Endothelial cell of umbilical vein (primary cell): Measurements from ENCODE around the gene CNNM2.

Experiments used
- CTCF ChIP-seq, 2 donors: IDR thresholded peaks; 1 replicate in 1 of 2; 2 replicates in 1 of 2; pipeline ENCODE4 v1.5.1; 2011; ENCODE audit warnings: low read length in 2 of 2, mild to moderate bottlenecking in 2 of 2, moderate library complexity in 2 of 2, control low read depth in 1 of 2, inconsistent platforms in 1 of 2, low read depth in 1 of 2; ENCODE audit not compliant: insufficient read depth in 1 of 2; ENCODE audit errors: extremely low read depth in 1 of 2
- EZH2 ChIP-seq: IDR thresholded peaks from 2 replicates; pipeline ENCODE4 v1.6.1; 2012; ENCODE audit warnings: borderline replicate concordance, low read depth, mild to moderate bottlenecking, moderate library complexity, low read length, inconsistent platforms; ENCODE audit not compliant: severe bottlenecking
- JUN ChIP-seq: IDR thresholded peaks from 2 replicates; pipeline ENCODE4 v1.6.1; 2011; ENCODE audit warnings: borderline replicate concordance, low read depth; ENCODE audit not compliant: insufficient read length, insufficient read depth
- POLR2A ChIP-seq: IDR thresholded peaks from 2 replicates; pipeline ENCODE4 v1.6.1; 2012; ENCODE audit warnings: low read depth, mild to moderate bottlenecking, control low read depth, low read length
- POLR2AphosphoS5 ChIP-seq: IDR thresholded peaks from 2 replicates; pipeline ENCODE4 v1.6.1; 2012; ENCODE audit warnings: low read depth, mild to moderate bottlenecking, control low read depth, low read length, moderate library complexity; ENCODE audit not compliant: insufficient read depth
- TF ChIP-seq, protein P1 (sequence below): IDR thresholded peaks from 2 replicates; pipeline ENCODE4 v1.6.1; 2011; ENCODE audit not compliant: insufficient read depth, insufficient read length

GRCh38 chr10:102962267-102962666 lies 44.2 kb downstream of the CNNM2 start:
- TF ChIP-seq POLR2A (no peak), JUN (no peak), CTCF (IDR thresholded peaks at IDR 0.05; ENCODE audit: extremely low read depth in 1 of 2, insufficient read depth in 1 of 2, low read depth in 1 of 2, low read length in 2 of 2) (no peak), POLR2AphosphoS5 (no peak), EZH2 (no peak)
- TF ChIP-seq, protein P1, sequence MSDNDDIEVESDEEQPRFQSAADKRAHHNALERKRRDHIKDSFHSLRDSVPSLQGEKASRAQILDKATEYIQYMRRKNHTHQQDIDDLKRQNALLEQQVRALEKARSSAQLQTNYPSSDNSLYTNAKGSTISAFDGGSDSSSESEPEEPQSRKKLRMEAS, result no peak
